Psoas muscle (tissue), 8 donors: ENCODE measurements around the gene PTPRD. TPM values are rescaled to one million over a fixed set of nuclear protein-coding genes. Genes with fewer than 3 reads are reported as not detected.

Experiments used
- ATAC-seq, 4 donors: fragments of 200-7000 bp; cut with Tn5 transposase; one replicate each; pipeline ENCODE4 v1.9.1; 2020; ENCODE audit warnings: moderate library complexity in 3 of 4, mild to moderate bottlenecking in 2 of 4
- DNase-seq, 2 donors: peaks; one replicate each; pipeline ENCODE4 v3.0.0-alpha.2; 2020
- H3K27ac ChIP-seq: fragments of 200-600 bp; one replicate; pipeline ENCODE4 v1.8.0; 2022
- H3K27me3 ChIP-seq, 3 donors: fragments of 200-600 bp in 1 of 3; one replicate each; pipeline versions ENCODE4 v1.6.1 to v1.8.0; 2013 to 2022; ENCODE audit warnings: low read length in 2 of 3, mild to moderate bottlenecking in 2 of 3, moderate library complexity in 1 of 3; ENCODE audit not compliant: insufficient read depth in 3 of 3
- H3K36me3 ChIP-seq, 2 donors: fragments of 200-600 bp in 1 of 2; one replicate each; pipeline versions ENCODE4 v1.6.1 to v1.8.0; 2013 to 2022; ENCODE audit warnings: low read depth in 1 of 2, mild to moderate bottlenecking in 1 of 2, moderate library complexity in 1 of 2; ENCODE audit not compliant: insufficient read depth in 1 of 2
- H3K4me1 ChIP-seq: fragments of 200-600 bp; one replicate; pipeline ENCODE4 v1.8.0; 2022
- H3K4me3 ChIP-seq: fragments of 200-600 bp; one replicate; pipeline ENCODE4 v1.8.0; 2022; ENCODE audit warnings: mild to moderate bottlenecking
- H3K9me3 ChIP-seq: fragments of 200-600 bp; one replicate; pipeline ENCODE4 v1.8.0; 2022
- WGBS, 3 donors: extraction: QIAGEN DNeasy Blood & Tissue Kit; methylation state at CpG; one replicate each; pipeline versions ENCODE4 v1.1.6 to v1.1.7; 2013; 5-methylcytosine and 5-hydroxymethylcytosine counted together
- intact Hi-C, 2 donors: fragments of 100-400 bp; cut with DNase I; formaldehyde crosslinking; loops; one replicate each; pipeline versions ENCODE4 v1.11.0 to v1.14.2; 2022
- polyA plus RNA-seq, 3 donors: library from polyadenylated mRNA; stranded (reverse); fragments of 200-250 nt; gene quantifications; one replicate each; pipeline ENCODE4 v1.2.3, GENCODE V29; 2013
- total RNA-seq, 4 donors: library from RNA; stranded (reverse); fragmentation: NEBNext Ultra II Directional in 2 of 4; extraction: Animal tissue kit (Norgen Biotek cat#: 25700) in 2 of 4; gene quantifications; one replicate each; pipeline versions ENCODE4 v1.2.1 to v1.2.4, GENCODE V29; 2021 to 2023
- TF ChIP-seq, protein P1 (sequence below): fragments of 200-600 bp; IDR thresholded peaks from one replicate; pipeline ENCODE4 v1.8.0; 2022; ENCODE audit warnings: antibody characterized with exemption
- donor health status: healthy with polysubstance abuse.
- donor health status: DM: no; HTN: no; CAD: no; lungs with moderate emphysema.
- donor health status: Bipolar disorder and iron deficiency.
- donor health status: healthy.
- donor health status: DM: yes; HTN: yes; CAD: no.
- donor health status: DM: no; HTN: no; CAD: no.
- donor health status: DM: no; HTN: no; CAD: no.
- donor health status: DM: yes; HTN: yes; CAD: no.

The PTPRD gene
- total and polyA plus RNA-seq, 7 donors: 0.44 to 3.1 (median 0.91) TPM

DNA sequence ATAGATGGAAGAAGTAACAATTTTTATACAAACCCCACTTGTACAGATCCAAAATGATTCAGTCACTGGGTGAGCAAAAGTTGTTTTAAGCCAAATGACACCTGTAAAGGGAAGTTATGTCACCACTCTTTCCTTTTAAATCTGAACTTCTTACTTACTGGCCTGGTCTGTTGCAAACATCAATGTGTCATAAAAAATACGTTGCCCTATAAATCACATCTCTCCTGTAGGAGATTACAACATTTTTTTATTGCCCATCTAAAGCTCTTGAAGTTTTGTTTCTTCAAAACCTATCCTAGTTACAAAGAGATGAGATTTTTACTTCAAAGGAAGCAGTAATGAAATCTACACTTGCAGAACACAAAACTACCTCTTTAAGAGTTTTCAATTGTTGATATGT lies 1725.4 kb downstream of the PTPRD start:
- Histone ChIP-seq H3K9me3 (no peaks in the 10 kb centered on the region), H3K4me1 (no peaks in the 10 kb centered on the region), H3K36me3 (no peaks in the 10 kb centered on the region), H3K27me3 (no peaks in the 10 kb centered on the region), H3K27ac (no peak overlapping the region), H3K4me3 (no peak overlapping the region)
- 38 to 59% (median 55%) methylated on average over 1 of the region's 1 CpG for WGBS, 3 donors
- ATAC-seq (no peak), DNase-seq (no peak)
- TF ChIP-seq, protein P1, sequence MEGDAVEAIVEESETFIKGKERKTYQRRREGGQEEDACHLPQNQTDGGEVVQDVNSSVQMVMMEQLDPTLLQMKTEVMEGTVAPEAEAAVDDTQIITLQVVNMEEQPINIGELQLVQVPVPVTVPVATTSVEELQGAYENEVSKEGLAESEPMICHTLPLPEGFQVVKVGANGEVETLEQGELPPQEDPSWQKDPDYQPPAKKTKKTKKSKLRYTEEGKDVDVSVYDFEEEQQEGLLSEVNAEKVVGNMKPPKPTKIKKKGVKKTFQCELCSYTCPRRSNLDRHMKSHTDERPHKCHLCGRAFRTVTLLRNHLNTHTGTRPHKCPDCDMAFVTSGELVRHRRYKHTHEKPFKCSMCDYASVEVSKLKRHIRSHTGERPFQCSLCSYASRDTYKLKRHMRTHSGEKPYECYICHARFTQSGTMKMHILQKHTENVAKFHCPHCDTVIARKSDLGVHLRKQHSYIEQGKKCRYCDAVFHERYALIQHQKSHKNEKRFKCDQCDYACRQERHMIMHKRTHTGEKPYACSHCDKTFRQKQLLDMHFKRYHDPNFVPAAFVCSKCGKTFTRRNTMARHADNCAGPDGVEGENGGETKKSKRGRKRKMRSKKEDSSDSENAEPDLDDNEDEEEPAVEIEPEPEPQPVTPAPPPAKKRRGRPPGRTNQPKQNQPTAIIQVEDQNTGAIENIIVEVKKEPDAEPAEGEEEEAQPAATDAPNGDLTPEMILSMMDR: no peak
- intact Hi-C loops: no loop called here

DNA sequence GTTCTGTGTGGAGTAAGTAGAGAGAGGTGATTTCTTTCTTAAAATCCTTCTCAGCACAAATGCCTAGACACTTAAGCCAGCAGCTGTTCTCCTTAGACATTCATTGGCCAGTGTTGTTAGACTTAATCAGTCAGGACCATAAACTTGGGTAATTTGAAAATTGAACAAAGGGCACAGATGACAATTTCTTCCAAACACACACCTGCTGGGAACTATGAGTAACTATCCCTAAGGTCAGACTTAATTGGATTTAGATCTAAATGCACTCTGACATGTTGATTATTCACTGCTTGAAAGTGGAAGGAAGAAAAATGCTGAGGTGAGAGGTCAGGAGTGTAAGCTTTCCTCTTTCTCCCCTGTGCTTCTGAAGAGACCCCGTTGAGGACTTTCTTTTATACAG lies 1729.5 kb downstream of the PTPRD start:
- Histone ChIP-seq H3K4me1 (no peaks in the 10 kb centered on the region), H3K9me3 (no peaks in the 10 kb centered on the region), H3K4me3 (no peak overlapping the region), H3K27me3 (no peaks in the 10 kb centered on the region), H3K27ac (no peak overlapping the region), H3K36me3 (no peaks in the 10 kb centered on the region)
- DNase-seq: no peak
- intact Hi-C loops: no loop called here
- TF ChIP-seq, protein P1: no peak
- ATAC-seq: no peak
- whole genome bisulfite sequencing, 3 donors: 12 to 22% (median 17%) methylated on average over 1 of the region's 1 CpG

DNA sequence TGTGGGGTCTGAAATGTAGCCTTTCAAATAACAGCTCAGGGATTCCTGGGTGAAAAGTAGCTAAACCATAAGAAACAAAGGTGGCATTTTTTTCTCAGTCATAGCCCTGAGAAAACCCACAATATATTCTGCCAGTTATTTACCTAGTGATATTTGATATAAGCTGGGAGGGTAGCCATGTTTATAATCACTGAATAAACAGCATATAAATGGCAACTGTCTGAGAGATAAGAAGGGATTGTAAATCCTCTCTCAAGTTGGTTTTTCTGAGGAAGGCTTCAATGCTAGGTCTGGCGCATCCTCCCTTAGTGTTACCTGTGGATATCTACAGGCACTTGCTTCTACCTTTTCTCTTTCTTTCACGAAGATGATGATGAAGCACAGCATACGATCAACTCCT lies 1732.7 kb downstream of the PTPRD start:
- intact Hi-C loops: no loop called here
- no peaks in the 10 kb centered on the region for H3K9me3 ChIP-seq
- 75 to 94% (median 80%) methylated on average over 3 of the region's 3 CpGs for WGBS, 3 donors
- H3K4me1 ChIP-seq: no peaks in the 10 kb centered on the region
- no peak overlapping the region for H3K27ac ChIP-seq
- ATAC-seq (no peak), DNase-seq (no peak)
- H3K36me3 ChIP-seq: no peaks in the 10 kb centered on the region
- TF ChIP-seq, protein P1: no peak
- H3K27me3 ChIP-seq: no peaks in the 10 kb centered on the region
- no peak overlapping the region for H3K4me3 ChIP-seq

DNA sequence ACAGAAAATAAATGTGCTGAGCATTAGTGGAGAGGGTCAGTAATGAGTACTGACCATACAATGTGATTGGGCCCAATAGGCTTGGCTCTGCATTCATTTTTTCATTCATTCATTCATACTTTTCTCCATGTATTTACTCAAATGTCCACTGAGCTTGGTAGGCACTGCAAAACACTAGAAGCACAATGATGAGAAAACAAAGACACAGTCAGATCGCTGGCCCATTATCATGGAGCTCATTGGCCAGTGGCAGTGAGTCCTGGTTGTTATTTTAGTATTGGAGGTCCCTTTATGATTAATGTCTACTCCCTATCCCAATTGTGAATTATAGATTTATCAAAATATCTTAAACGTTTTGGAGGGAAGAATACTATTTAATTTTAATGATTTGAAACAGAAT lies 1733.5 kb downstream of the PTPRD start:
- ATAC-seq (no peak), DNase-seq (no peak)
- WGBS, 3 donors: 73 to 74% (median 74%) methylated on average over 2 of the region's 2 CpGs
- Histone ChIP-seq H3K4me3 (no peak overlapping the region), H3K4me1 (no peaks in the 10 kb centered on the region), H3K36me3 (no peaks in the 10 kb centered on the region), H3K9me3 (no peaks in the 10 kb centered on the region), H3K27ac (no peak overlapping the region), H3K27me3 (no peaks in the 10 kb centered on the region)
- TF ChIP-seq, protein P1: no peak
- intact Hi-C loops: no loop called here

DNA sequence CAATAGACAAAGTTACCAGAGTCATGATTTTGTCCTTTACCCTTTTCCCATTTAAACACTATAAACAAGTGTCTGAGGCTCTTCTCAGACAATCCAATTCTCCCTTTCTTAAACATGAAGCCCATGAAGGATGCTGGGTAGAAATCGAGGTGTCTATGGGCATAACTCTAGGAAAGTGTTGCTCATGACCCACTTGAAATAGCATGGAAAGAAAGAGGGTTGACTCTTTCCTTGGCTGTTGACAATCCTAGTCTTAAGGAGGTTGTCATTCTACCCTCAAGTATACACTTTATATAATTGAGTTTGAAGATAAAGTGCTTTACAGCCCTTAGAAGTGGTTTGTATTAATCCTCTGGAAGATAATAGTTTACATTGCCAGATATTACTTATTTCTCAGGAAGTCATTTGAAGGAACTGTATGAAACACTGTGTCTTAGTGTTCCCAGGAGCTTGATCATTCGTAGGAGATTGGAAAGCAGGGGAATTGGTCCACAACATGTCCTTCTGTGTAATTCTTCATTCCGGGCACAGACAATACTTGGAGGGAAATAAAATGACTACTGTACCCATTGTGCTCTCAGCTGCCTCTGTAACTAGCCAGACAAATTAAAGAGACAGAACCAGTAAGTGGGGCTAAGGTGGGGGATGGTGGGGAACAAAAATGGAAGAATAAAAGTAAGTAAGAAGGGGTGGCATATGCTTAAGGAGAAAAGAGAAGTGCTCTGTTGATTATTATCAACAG lies 1734.9 kb downstream of the PTPRD start:
- WGBS, 3 donors: 45 to 59% (median 48%) methylated on average over 3 of the region's 3 CpGs
- H3K4me3 ChIP-seq: no peak overlapping the region
- TF ChIP-seq, protein P1: no peak
- DNase-seq (no peak), ATAC-seq (no peak)
- intact Hi-C loops: no loop called here
- no peaks in the 10 kb centered on the region for H3K9me3 ChIP-seq
- H3K27me3 ChIP-seq: no peaks in the 10 kb centered on the region
- H3K27ac ChIP-seq: no peak overlapping the region
- H3K36me3 ChIP-seq: no peaks in the 10 kb centered on the region
- no peaks in the 10 kb centered on the region for H3K4me1 ChIP-seq
